ENCODE results near the gene THSD4. TPM values are rescaled to one million over a fixed set of nuclear protein-coding genes. Genes with fewer than 3 reads are reported as not detected.

Gene THSD4
- total and polyA plus RNA-seq, 2 of the 8 experiments (the other 6 are each of a cell fraction or from before 2014, with no cell fraction given) = 2.5 to 6.2 TPM

- TF ChIP-seq RBBP5 (IDR thresholded peaks at IDR 0.05; ENCODE audit: borderline replicate concordance, low read depth, low read length) (no peak), CHD1 (IDR thresholded peaks at IDR 0.05; ENCODE audit: low read depth, low read length) (no peak), TBP (IDR thresholded peaks at IDR 0.05; ENCODE audit: low read depth, low read length) (no peak)
These were observed 197.0 kb downstream of the THSD4 start (continued) for GRCh38 chr15:71312194-71312708.

Measured in H1 (cell line).